ENCODE measurements around the gene GPATCH8. TPM values are rescaled to one million over a fixed set of nuclear protein-coding genes. Genes with fewer than 3 reads are reported as not detected.

GPATCH8 gene
- total and polyA plus RNA-seq, 10 of the 15 experiments (the other 5 are each of a cell fraction or from before 2014, with no cell fraction given) = 11.7 to 45.1 (median 21.3) TPM

DNA sequence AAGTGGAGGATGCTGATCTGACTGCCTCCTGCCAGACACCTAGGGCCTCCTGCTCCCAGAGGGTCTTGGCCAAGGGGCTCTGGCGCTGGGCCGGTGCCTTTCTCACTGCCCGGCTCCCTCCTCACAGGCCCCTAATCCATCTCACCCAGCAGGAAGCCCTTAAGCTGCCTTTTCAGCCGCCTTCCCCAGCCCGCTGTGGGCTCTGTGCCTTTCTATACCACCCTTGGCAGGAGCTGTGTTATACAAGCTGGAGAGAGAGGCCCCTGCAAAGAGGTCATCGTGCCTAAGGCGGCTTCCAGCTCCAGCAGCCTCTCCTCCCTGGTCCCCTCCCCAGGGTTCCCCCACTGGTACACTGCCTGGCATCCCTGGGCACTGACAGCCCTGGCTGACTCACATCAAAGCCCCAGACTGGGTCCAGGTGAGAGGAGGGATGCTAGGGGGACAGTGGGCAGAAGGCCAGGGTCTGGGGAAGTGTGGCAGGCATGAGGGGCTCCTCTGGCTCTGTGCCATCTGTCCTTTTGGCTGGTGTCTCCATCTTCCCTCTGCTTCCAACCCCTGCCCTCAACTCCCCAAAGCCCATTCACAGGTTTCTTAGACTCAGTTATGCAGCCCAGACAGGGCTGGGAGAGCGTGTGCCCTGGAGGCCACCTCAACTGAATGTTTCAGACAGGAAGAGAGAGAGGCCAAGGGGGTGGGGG, 38.8 kb upstream of the GPATCH8 start:
- no peaks in the 10 kb centered on the region for H3K36me3 ChIP-seq (ENCODE audit: control insufficient read depth in 2 of 2, insufficient read depth in 2 of 2, low read length in 1 of 2)
- 0 out of 2 replicates have a peak overlapping the region, but pooled peaks have one; percentile 20 for H3K27ac ChIP-seq (ENCODE audit: control insufficient read depth, insufficient read depth)
- intact Hi-C loops (cut with micrococcal nuclease; ENCODE audit: unreplicated experiment) (no loop called here), in situ Hi-C loops (cut with MboI) (no loop called here)
- no peak for DNase-seq (ENCODE audit: low read depth, low spot score)
- 0 out of 3 replicates have a peak, but pooled peaks have one; percentile 17 for ATAC-seq
- H3K4me2 ChIP-seq (ENCODE audit: control insufficient read depth, insufficient read depth) = peak overlapping the region; percentile 39; the same call in 1 of the 2 replicates
- CTCF ChIA-PET = interaction anchor here (1.4 kb wide), 1 partner anchor 11 kb away, joined by 3 read pairs; no protein-coding TSS in a partner anchor
- no peaks in the 10 kb centered on the region for H4K20me1 ChIP-seq (ENCODE audit: control insufficient read depth, insufficient read depth)
- no peak for FAIRE-seq
- POLR2A ChIA-PET = no interaction called here
- H3K79me2 ChIP-seq (ENCODE audit: control insufficient read depth, insufficient read depth, low read length) = no peaks in the 10 kb centered on the region
- no peaks in the 10 kb centered on the region for H3K27me3 ChIP-seq (replicated peaks in 1 of 2; ENCODE audit: control insufficient read depth in 2 of 2, insufficient read depth in 2 of 2, low read length in 1 of 2)
- no peaks in the 10 kb centered on the region for H3K9me3 ChIP-seq (replicated peaks; ENCODE audit: control insufficient read depth, insufficient read depth, low read length)
- SMC1A ChIA-PET (ENCODE audit: uncharacterized antibody, unreplicated experiment) = no interaction called here
- H3K4me3 ChIP-seq = no peak overlapping the region
- RAD21 ChIA-PET (ENCODE audit: unreplicated experiment) = no interaction called here
- no TSS peak for BruUV-seq (replicated peaks)
- TF ChIP-seq KLF5 (IDR thresholded peaks at IDR 0.05; ENCODE audit: partially characterized antibody) (no peak), SREBF2 (IDR thresholded peaks at IDR 0.05; ENCODE audit: low read length) (no peak), NFXL1 (IDR thresholded peaks at IDR 0.05; ENCODE audit: borderline replicate concordance) (no peak), FOS (IDR thresholded peaks at IDR 0.05; ENCODE audit: borderline replicate concordance, extremely low read depth, insufficient read length) (no peak), CHD2 (IDR thresholded peaks at IDR 0.05; ENCODE audit: borderline replicate concordance, low read depth, low read length) (no peak)
- TF ChIP-seq, protein P1, sequence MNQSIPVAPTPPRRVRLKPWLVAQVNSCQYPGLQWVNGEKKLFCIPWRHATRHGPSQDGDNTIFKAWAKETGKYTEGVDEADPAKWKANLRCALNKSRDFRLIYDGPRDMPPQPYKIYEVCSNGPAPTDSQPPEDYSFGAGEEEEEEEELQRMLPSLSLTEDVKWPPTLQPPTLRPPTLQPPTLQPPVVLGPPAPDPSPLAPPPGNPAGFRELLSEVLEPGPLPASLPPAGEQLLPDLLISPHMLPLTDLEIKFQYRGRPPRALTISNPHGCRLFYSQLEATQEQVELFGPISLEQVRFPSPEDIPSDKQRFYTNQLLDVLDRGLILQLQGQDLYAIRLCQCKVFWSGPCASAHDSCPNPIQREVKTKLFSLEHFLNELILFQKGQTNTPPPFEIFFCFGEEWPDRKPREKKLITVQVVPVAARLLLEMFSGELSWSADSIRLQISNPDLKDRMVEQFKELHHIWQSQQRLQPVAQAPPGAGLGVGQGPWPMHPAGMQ (IDR thresholded peaks at IDR 0.05; ENCODE audit: borderline replicate concordance) = no peak
- 57% methylated on average over 8 of the region's 8 CpGs for WGBS (ENCODE audit: insufficient coverage, insufficient replicate concordance, low lambda C conversion rate, missing lambda C conversion rate)
- H2AFZ ChIP-seq (ENCODE audit: control insufficient read depth, low read depth, low read length) = peak overlapping the region; percentile 21
- peaks cover 13% of the 10 kb centered on the region for H3K4me1 ChIP-seq (ENCODE audit: control insufficient read depth, insufficient read depth, low read length)
- no peak overlapping the region for H3K9ac ChIP-seq (ENCODE audit: control insufficient read depth, insufficient read depth, low read length)

Data from GM12878 (cell line).